ENCODE measurements around the gene NEB. TPM values are rescaled to one million over a fixed set of nuclear protein-coding genes. Genes with fewer than 3 reads are reported as not detected.

NEB gene
- 1,000 to 10,000 TPM in 7 of 10 donors, 100 to 1,000 TPM in 3; 639 to 1,786 (median 1,117) TPM for polyA plus RNA-seq (ENCODE audit: insufficient read length in 10 of 10)
- long read RNA-seq, donor 1, partial matches to known transcripts, result 323 of 326 reads
- long read RNA-seq, donor 1, other reads (novel, unspliced or antisense), result 0 of 326 reads
- long read RNA-seq, donor 2, partial matches to known transcripts, result 275 of 277 reads
- long read RNA-seq, donor 2, other reads (novel, unspliced or antisense), result 0 of 277 reads
- long read RNA-seq, donor 3, result 0 reads
- long read RNA-seq, donor 4, partial matches to known transcripts, result 179 of 180 reads
- long read RNA-seq, donor 4, other reads (novel, unspliced or antisense), result 0 of 180 reads
- long read RNA-seq, donor 5, partial matches to known transcripts, result 227 of 227 reads
- long read RNA-seq, donor 5, other reads (novel, unspliced or antisense), result 0 of 227 reads
- long read RNA-seq, donor 6, partial matches to known transcripts, result 312 of 313 reads
- long read RNA-seq, donor 6, other reads (novel, unspliced or antisense), result 0 of 313 reads
- long read RNA-seq, donor 7, partial matches to known transcripts, result 145 of 147 reads
- long read RNA-seq, donor 7, other reads (novel, unspliced or antisense), result 0 of 147 reads
- long read RNA-seq, donor 8, partial matches to known transcripts, result 56 of 57 reads
- long read RNA-seq, donor 8, other reads (novel, unspliced or antisense), result 0 of 57 reads
- long read RNA-seq, donor 9, result 0 reads

DNA sequence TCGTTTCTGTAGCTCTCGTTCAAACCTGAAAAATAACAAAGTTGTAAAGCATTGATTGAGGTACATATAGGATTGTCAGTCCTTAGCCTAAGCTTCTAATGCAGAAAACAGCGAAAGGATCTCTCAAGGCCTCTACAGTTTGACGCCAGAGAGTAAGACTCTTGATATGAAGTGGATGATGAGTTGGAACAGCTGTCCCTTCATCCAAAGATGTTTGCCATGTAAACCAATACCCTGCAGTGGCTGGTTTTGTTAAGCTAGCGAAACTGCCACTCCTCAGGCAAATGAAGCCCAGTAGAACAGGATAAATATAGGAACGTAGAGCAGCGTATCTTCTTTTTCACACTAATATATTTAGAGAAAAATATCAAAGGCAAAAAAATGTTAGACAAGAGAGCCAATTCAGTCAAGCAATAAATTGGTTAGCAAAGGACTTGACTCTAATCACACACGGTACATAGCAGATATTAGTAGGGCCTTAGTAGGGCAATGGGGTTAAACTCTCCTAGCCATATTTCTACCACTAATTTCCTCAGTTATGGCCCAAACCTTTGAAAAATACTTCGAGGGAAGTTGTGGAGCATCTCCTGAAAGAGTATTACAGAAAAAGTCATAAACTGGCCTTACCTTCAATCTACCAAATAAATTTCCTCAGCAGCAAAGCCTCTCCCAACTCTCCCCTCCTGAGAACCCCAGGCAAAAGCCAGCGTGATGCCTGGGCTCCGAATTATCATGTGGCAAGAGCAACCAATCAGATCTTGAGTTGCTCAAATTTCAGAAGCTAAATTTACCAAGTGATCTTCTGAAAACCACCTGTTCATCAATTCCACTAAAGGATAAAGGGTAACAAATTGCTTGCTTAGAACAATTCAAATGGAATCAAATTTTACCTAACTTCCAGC lies at the start of gene NEB:
TSS of gene NEB (minus strand) at position 706 of the 902 bp plus-strand sequence. CDS start 1,320 bp downstream, outside the sequence.
- DNase-seq, result peak; percentile 63 to 77 (median 66)

DNA sequence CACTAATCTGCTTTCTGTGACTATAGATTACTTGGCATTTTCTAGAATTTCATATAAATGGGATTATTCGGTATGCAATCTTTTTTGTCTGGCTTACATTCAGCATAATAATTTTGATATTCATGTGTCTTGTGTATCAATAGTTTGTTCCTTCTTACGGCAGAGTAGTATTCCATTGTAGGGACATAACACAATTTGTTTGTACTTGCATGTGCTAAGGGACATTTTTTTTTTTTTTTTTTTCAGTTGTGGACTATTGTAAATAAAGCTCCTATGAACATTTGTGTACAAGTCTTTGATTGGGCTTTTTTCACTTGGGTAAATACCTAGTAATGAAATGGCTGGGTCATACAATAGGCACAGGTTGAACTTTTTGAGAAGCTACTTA lies 48.9 kb upstream of the NEB start:
- DNase-seq, result no peak

DNA sequence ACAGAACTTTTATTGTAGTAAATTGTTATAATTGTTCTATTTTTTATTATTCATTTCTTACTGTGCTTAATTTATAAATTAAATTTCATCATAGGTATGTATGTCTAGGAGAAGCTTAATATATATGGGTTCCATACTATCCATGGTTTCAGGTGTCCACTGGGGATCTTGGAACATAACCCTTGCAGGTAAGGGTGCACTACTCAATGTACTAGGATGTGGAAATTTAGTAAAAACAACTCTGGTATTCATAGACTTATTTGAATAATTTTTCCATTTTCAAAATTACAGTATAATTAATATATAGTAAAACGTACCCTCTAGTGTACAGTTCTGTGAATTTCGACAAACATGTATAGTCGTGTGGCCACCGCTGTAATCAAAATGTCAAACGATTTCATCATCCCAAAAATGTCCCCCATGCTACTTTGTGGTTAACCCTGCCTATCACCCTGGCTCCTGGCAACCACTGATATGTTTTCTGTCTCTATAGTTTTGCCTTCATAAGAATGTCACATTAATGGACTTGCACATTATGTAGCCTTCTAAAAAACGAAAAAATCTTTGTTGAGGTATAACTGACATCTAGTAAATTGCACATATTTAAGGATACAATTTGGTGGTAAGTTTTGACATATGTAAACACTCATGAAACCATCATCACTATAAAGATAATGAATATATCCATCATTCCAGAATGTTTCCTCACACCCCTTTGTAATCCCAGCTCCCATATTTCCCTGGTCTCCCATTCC lies 48.3 kb upstream of the NEB start:
- no peak for DNase-seq

DNA sequence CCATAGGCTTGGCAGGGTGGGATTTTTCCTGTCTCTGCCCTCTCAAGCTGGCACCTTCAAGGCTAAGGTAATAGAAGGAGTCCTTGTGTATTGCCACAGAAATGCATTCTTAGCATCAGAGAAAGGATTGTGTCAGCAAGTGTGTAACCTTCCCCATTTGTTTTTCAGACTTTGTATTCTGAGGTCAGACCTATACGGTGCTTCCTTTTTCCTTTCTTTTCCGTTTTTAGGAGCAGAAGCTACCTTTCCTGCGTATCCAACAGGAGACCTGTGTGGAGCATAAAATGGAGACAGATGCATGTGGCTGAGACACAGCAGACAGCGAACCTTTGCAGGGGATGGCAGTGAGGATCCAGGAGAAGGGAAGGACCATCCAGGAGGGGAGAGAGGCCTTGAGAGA lies 47.4 kb upstream of the NEB start:
- DNase-seq, result no peak

- no peak for DNase-seq
Measured at GRCh38 chr2:151780938-151781337, 46.7 kb upstream of the NEB start.

GRCh38 chr2:151777935-151778334 lies 43.7 kb upstream of the NEB start:
- no peak for DNase-seq

DNA sequence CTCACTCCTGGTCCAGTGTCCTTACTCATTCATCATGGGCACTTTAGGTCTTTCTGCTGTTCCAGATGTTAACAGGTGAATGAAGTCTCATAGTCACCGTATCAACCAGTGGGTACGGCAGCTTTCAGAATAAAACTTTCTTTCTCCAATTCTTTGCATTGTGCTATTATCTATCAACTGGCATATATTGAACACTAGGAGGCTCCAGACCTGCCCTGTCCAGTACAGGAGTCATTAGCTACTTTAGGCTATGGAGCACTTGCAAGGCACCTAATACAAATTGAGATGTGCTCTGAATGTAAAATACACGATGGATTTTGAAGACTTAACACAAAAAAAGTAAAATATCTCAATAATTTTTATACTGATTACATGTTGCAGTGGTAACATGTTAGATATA lies 43.2 kb upstream of the NEB start:
- no peak for DNase-seq

DNA sequence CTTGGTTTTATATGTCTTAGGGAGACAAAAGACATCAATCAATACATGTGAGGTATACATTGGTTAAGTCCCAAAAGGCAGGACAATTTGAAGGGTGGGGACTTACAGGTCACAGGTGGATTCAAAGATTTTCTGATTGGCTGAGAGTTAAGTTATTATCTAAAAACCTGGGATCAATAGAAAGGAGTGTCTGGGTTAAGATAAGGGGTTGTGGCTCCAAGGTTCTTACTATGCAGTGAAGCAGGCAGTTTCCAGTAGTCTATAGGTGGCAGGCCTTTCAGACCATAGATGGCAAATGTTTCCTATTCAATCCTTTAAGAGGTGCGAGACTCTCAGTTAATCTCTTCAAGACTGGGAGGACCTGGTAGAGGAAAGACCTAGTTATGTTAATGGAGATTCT lies 42.1 kb upstream of the NEB start:
- no peak for DNase-seq

GRCh38 chr2:151775057-151775740 lies 40.9 kb upstream of the NEB start:
- no peak for DNase-seq

DNA sequence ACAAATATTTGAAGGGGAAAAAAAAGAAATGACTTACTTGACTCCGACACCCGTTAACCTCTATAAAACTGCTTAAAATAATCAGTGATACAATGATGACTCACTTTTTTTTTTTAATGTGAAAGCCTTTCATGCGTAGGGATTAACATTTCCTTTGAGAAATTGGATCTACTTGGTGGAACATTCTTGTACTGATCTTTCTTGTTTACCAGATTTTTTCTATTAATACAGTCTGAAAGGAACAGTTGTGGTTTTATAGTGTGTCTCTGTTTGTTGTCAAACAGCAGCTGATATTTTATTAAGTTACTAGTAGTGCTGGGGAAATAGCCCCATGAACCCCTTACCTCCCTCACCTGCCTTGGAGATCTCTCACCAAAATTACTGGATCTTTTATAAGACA lies 40.2 kb upstream of the NEB start:
- peak in 1 of 3 donors; percentile 30 for DNase-seq

GRCh38 chr2:151771599-151772358 lies 37.5 kb upstream of the NEB start:
- peak in 2 of 3 donors; percentile 17 to 39 for DNase-seq

GRCh38 chr2:151770995-151771394 lies 36.7 kb upstream of the NEB start:
- DNase-seq, result no peak

DNA sequence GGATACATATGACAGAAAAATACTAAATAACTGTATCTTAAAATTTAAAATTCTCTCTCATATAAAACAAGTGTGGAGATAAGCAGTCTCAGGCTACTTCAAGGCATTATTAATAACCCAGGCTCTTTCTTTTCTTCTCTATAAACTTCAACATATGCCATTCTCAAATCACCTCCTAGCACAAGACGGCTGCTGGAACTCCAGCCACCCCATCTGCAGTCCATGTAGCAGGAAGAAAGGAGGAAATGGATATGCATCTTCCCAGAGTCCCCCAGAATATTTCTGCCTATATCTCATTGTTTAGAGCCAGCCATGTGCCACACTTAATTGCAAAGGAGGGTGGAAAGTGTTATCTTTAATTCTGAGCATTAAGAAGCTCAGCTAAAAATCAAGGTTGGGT lies 35.3 kb upstream of the NEB start:
- no peak for DNase-seq

DNA sequence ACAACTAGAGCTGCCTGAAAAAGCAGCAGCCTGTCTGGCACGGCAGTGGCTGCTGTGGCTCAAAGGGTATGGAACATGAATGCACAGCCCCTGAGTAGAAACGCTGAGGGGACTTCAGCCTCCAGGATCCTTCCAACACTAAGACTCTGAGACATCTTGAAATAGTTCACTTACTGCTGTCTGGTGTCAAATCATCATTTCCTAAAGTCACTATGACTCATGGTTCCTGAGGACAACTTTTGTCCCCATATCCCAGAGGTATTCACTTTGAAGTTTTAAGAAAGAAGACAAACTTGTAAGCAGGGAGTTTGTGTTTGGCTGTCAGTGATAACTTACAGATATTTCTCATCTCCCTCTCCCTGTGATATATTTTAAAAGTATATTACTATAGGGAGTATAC lies 33.3 kb upstream of the NEB start:
- DNase-seq, result no peak

DNA sequence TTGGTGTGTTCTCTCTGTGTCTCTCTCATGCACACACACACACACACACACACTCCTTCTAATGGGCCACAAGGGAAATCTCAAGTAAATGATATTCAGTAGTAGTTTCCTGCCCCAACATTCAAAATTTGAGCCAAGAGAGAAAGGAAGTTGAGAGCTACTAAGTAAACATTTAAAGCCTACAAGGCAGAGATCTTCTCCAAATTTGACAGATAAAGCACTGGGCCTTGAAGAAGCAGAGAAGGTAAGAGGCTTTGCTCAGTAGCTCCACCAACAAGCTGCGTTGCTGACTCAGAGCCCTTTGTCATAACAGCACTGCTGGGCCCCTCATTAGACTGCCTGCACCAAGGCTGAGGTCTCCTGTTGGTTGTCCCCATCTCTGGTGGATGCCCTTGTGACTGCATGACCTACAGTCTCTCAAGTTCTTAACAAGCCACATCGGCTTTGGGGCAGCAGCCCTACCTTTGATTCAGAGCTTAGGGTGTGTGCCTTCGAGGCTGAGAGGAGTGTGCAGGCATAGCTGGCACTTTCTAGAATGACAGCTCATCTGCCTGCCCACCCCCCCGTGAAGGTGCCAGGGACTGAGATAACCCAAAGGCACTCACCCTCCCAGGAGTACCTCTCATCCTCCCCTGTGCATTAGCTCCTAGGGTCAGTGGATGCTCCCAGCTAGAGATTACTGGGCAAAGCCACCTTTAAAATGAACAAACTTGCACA lies 32.3 kb upstream of the NEB start:
- no peak for DNase-seq

DNA sequence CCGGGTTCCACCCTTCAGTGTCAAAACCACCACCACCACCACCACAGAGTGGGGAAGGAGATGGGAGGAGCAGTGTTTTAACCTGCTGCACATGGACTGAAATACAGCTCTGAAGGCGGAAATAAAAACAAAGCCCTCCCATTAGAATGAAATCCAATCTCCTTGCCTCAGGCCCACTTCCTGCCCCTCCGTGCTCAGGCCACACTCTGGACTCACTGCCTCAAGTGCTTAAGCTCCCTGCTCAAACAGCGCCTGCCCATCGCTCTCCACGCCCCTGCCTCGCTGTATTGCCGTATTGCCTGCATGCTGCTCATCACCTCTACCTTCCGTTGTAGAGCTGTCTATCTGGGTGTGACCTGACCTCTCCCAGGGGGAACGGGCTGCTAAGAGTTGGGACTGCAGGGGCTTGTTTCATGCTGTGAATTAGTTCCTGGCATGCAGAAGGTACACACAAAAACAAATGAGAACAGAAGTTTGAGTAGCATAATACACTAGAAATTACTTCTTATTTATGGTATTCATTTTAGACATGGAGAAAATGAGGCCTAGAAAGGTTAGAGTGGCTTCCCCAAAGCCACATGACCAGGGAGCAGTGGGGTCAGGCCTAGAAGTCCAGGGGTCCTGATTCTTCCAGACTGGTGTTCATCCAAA lies 31.6 kb upstream of the NEB start:
- no peak for DNase-seq

DNA sequence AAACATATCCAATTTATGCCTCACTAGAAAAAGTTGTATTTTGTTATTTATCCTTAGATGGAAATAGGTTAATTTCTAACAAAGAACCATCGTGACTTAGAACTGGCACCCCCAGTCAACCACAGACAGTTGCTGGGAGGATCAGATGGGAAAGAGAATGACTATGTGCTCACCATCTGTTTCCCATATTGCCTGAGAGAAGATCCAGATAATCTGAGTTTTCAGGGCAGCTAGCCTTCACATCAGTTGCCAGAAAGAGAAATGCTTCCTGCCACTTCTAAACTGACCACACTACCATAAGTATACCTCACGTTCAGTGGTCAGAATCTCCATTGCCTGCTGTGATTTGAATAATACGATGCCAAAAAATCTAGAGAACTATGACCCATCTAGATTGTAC lies 28.4 kb upstream of the NEB start:
- no peak for DNase-seq

DNA sequence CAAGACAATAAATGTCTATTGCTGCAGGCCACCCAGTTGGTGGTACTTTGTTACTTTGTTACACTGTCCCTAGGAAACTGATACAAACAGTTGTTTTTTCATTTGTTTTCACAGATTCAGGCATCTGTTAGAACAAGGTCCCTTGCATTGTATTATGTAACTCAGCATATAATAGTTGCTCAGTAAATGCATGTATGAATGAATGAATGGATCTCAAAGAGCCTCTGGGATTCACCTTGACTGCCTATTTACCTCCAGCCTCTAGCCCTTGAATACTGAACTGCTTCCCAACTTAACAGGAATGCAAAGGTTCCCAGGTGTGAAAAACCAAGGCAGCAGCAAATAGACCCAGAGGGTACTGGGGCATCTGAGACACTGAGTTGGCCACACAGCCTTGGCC lies 27.4 kb upstream of the NEB start:
- no peak for DNase-seq

DNA sequence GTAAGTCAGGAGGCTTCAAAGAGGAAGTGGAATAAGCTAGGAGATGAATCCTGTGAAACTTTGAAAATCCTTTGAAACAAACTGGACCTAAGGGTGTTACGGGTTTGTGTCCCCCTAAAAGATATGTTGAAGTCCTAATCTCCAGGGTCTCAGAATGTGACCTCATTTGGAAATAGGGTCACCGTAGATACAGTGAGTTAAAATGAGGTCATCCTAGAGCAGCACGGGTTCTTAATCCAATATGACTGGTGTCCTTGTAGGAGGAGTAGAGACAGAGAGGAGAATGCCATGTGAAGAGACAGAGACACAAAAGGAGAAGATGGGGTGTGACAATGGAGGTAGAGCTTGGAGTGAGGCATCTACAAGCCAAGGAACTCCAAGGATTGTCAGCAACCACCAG lies 26.9 kb upstream of the NEB start:
- DNase-seq, result no peak

Measured in muscle of back (tissue), 13 donors.